GM18909 (cell line): Measurements from ENCODE around the gene EPB41.
"Not testable (repeated sequence)": the region's sequence is repeated elsewhere in the genome, so short reads cannot be mapped to it uniquely, and the experiment has no call there.

ENCODE experiments used
- ATAC-seq: cut with Tn5 transposase; IDR thresholded peaks from one replicate; pipeline ENCODE4 v1.9.1; 2021; ENCODE audit warnings: mild to moderate bottlenecking; ENCODE audit not compliant: unreplicated experiment, poor library complexity

Gene EPB41

GRCh38 chr1:29090937-29091618 lies 176.7 kb downstream of the EPB41 start:
- ATAC-seq: no peak

DNA sequence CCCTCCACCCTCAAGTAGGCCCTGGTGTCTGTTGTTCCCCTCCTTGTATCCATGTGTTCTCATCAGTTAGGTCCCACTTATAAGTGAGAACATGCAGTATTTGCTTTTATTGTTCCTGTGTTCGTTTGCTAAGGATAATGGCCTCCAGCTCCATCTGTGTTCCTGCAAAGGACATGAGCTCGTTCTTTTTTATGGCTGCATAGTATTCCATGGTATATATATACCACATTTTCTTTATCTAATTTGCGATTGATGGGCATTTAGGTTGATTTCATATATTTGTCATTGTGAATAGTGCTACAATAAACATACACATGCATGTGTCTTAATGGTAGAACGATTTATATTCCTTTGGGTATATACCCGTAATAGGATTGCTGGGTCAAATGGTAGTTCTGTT lies 178.3 kb downstream of the EPB41 start:
- ATAC-seq: not testable (repeated sequence)

DNA sequence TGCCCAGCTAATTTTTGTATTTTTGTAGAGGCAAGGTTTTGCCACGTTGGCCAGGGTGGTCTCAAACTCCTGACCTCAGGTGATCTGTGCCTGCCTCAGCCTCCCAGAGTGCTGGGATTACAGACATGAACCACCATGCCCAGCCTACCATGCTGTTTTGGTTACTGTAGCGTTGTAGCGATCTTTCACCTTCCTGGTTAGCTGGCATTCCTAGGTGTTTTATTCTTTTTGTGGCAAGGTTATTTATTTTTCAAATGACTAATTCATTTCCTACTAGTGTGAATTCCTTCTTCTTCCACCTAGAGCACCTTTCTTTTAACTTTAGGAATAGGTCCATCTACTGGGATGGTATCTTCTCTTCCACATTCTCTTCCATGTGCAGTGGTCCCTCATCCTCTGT lies 180.1 kb downstream of the EPB41 start:
- ATAC-seq: no peak

DNA sequence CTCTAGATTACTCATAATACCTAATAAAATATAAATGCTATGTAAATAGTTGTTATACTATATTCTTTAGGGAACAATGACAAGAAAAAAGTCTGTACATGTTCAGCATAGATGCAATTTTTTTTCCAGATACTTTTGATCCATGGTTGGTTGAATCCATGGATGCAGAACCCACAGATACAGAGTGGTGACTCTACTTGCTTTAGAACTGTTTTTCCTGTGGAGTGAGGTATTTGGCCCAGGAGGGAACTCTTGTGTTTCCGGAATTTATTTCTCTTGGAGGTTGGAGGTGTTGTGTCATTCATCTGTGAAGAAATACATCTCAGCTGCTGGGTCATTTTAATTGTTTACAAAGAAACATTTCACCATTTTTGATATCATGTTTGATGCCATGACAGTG lies 180.6 kb downstream of the EPB41 start:
- ATAC-seq: no peak

GRCh38 chr1:29096231-29096886 lies 182.0 kb downstream of the EPB41 start:
- ATAC-seq: no peak

DNA sequence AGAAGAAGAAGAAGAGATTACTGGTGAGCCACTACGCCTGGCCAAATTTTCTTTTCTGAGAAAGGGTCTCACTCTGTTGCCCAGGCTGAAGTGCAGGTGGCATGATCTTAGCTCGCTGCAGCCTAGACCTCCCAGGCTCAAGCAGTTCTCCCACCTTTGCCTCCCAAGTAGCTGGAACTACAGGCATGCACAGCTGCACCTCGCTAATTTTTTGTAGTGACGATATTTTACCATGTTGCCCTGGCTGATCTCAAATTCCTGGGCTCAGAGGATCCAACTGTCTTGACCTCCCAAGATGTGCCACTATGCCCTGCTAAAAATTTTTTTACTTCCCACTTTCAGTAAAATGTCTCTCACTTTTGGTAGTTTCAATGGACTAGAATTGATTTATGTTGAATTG lies 184.9 kb downstream of the EPB41 start:
- ATAC-seq: no peak

DNA sequence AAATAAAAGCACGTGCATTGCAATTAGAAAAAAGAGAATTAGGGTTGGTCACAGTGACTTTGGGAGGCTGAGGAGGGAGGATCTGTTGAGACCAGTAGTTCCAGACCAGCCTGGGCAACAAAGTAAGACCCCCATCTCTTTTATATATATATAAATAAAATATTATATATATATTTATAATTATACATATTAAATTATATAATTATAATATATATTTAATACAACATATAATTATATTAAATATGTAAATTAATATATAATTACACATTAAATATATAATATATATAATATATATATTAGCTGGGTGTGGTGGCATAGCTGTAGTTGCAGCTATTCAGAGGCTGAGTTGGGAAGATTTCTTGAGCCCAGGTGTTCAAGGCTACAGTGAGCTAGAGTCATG lies 186.1 kb downstream of the EPB41 start:
- ATAC-seq: no peak

DNA sequence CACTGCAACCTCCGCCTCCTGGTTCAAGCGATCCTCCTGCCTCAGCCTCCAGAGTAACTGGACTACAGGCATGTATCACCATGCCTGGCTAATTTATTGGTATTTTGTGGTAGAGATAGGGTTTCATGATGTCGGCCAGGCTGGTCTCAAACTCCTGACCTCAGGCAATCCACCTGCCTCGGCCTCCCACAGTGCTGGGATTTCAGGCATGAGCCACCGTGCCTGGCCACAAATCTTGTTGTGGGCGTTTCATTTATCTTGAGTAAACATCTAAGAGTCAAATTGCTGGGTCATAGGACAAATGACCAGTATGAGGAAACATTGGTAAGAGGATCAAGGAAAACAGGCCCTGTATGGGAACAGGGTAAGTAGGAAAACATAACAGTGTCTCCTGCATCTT lies 191.5 kb downstream of the EPB41 start:
- ATAC-seq: no peak

DNA sequence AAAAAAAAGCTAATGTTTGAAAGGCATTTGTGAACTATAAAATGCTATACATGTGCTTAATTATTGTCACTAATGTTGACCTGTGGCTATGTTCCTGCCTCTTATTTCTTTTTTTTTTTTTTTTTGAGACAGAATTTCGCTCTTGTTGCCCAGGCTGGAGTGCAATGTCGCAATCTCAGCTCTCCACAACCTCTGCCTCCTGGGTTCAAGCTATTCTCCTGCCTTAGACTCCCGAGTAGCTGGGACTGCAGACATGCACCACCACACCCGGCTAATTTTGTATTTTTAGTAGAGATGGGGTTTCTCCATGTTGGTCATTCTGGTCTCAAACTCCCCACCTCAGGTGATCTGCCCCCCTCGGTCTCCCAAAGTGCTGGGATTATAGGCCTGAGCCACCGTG lies 193.7 kb downstream of the EPB41 start:
- not testable (repeated sequence) for ATAC-seq

- no peak for ATAC-seq
These were observed 198.5 kb downstream of the EPB41 start for GRCh38 chr1:29112705-29113412.

DNA sequence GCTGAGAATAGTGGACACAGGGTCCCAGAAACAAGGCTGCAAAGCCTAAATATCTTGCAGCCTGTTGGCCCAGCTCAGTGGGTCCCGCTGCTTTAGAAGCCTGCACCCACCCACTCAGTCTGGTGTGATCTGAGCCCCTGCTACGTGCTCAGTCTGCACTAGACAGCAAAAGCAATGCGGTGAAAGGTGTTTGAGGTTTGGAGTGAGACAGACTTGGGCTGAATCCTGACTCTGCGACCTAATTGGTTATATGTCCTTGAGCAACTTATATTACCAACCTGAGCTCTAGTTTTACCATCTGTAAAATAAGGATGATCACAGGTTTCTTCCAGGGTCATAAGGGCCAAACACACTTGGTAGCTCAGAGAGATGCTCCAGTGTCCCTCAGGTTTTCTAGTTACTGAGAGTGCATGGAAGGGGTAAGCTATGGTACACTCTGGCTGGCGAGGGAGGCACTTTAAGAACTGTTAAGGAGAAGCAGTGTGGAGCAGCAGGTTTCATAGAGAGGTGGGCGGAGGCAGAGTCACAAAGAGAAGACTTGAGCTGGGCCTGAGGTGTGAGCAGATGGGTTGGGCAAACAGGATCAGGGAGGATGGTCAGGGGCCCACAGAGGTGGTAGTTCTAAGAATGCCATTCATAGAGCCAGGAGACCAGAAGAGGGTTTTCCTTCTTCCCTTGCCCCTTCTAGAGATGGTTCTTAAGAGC lies 199.2 kb downstream of the EPB41 start:
- ATAC-seq: no peak

- ATAC-seq: no peak
These were observed 200.3 kb downstream of the EPB41 start for GRCh38 chr1:29114654-29115053.

- no peak for ATAC-seq
These were observed 203.0 kb downstream of the EPB41 start for GRCh38 chr1:29117381-29117780.

GRCh38 chr1:29119121-29119929 lies 205.0 kb downstream of the EPB41 start:
- no peak for ATAC-seq

DNA sequence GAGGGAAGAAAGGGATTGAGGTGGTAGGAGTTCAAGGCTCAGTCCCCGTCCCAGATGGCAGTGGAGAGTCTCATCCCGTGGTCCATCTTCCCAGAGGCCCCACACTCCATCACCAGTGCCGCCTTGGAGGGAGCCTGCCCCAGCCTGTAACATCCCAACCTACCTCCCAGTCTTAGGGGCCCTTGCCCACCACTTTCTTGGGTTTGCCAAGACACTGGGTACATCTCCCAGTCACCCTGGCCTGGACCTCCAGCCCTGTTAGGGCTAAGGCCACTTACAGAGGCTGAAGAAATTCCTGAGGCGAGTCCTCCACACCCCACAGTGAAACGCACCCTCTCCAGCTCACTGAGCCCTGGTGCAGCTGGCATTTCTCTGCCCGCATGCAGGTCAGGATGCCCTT lies 206.0 kb downstream of the EPB41 start:
- no peak for ATAC-seq

- no peak for ATAC-seq
These were observed 206.6 kb downstream of the EPB41 start for GRCh38 chr1:29120947-29121485.

DNA sequence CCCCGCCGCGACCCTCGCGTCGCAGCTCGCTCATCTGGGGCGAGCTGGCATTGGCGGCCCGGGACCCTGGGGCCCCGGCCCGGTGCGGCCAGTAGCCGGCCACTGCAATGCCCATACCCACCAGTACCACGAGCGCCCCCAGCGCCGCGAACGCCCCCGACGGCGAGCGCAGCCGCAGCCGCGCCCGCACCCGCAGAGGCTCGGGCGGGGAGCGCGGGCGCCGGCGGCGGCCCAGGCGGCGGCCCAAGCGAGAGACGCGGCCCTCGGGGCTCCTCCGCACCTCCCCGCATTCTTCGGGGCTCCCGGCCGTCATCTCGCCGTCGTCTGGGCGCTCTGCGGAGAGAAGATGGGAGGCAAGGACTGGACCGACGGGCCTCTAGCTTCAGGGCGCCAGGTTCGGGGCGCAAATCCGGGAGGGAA lies 207.2 kb downstream of the EPB41 start:
- no peak for ATAC-seq

GRCh38 chr1:29121936-29122681 lies 207.7 kb downstream of the EPB41 start:
- ATAC-seq: no peak

DNA sequence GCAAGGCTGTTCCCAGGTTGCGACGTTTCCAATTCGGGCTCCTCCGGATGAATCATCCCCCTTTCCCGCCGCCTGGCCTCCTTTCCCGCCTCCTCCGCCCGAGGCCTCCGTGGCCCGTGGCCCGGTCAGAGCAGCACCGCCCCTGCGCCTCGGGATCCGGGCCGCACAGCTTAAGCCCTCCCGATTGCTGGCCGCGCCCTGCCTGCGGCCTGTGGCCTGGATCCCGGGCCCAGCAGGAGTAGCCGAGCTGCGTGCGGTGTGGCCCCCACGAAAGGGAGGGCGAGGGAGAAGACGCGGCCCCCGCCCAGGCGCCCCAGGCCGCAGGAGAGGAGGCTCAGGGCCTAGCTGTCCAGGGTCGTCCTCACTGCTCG lies 208.3 kb downstream of the EPB41 start:
- ATAC-seq: no peak
